ENCODE measurements around the gene TMC7. TPM values are rescaled to one million over a fixed set of nuclear protein-coding genes. Genes with fewer than 3 reads are reported as not detected.

Gene TMC7
- total and polyA plus RNA-seq, 2 experiments from 2014 or later: 0.54 to 1.4 TPM

GRCh38 chr16:19083670-19084069 lies 99.9 kb downstream of the TMC7 start:
- 0 out of 2 replicates have a peak, but pooled peaks cover 4% of the 10 kb centered on the region for H3K4me1 ChIP-seq (ENCODE audit: insufficient read depth)
- H3K79me2 ChIP-seq (ENCODE audit: insufficient read depth): no peaks in the 10 kb centered on the region
- H3K36me3 ChIP-seq (ENCODE audit: low read depth): 0 out of 2 replicates have a peak, but pooled peaks cover 3% of the 10 kb centered on the region
- no peak overlapping the region for H3K4me2 ChIP-seq (ENCODE audit: unreplicated experiment)
- TF ChIP-seq EZH2phosphoT487 (IDR thresholded peaks at IDR 0.05; ENCODE audit: insufficient read depth, low read depth): no peak
- TF ChIP-seq EZH2 (IDR thresholded peaks at IDR 0.05; ENCODE audit: insufficient read depth, poor library complexity, severe bottlenecking): no peak
- 100% methylated on average over 1 of the region's 1 CpG for WGBS, 2 experiments (ENCODE audit: low coverage in 1 of 2, low lambda C conversion rate in 2 of 2, missing lambda C conversion rate in 2 of 2)
- H3K27ac ChIP-seq: no peak overlapping the region
- no peak overlapping the region for H3K4me3 ChIP-seq
- H2AFZ ChIP-seq: no peak overlapping the region
- H3K9me2 ChIP-seq (ENCODE audit: insufficient read depth): no peaks in the 10 kb centered on the region
- H3F3A ChIP-seq (ENCODE audit: insufficient read depth): no peaks in the 10 kb centered on the region
- H3K9ac ChIP-seq: no peak overlapping the region
- no peak for DNase-seq
- H3K9me3 ChIP-seq (ENCODE audit: low read depth): no peaks in the 10 kb centered on the region
- no peaks in the 10 kb centered on the region for H4K20me1 ChIP-seq (ENCODE audit: insufficient read depth)
- H3K27me3 ChIP-seq (replicated peaks; ENCODE audit: insufficient read depth): no peaks in the 10 kb centered on the region
- in situ Hi-C loops (cut with MboI): loop anchor here (10.0 to 25.0 kb wide), 4 partner anchors 91 to 429 kb away; partner anchors contain the start of genes CCP110 and GDE1

DNA sequence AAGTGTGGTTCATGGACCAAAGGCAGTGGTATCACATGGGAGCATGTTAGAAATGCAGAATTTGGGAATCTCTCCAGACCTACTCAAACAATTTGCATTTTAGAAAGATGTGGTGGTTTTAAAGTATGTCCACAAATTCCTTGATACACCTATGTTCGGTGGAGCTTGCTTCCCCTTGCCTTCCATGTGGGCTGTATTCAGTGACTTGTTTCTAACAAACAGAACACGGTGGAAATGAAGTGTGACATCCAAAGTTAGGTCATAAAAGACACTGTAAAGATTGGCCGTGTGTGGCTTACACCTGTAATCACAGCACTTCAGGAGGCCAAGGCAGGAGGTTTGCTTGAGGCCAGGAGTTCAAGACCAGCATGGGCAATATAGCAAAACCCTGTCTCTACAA lies 100.4 kb downstream of the TMC7 start:
- H3K9ac ChIP-seq: no peak overlapping the region
- TF ChIP-seq EZH2phosphoT487 (IDR thresholded peaks at IDR 0.05; ENCODE audit: insufficient read depth, low read depth) (no peak), EZH2 (IDR thresholded peaks at IDR 0.05; ENCODE audit: insufficient read depth, poor library complexity, severe bottlenecking) (no peak)
- 0 out of 2 replicates have a peak, but pooled peaks cover 4% of the 10 kb centered on the region for H3K4me1 ChIP-seq (ENCODE audit: insufficient read depth)
- H3K27ac ChIP-seq: no peak overlapping the region
- H3F3A ChIP-seq (ENCODE audit: insufficient read depth): no peaks in the 10 kb centered on the region
- H3K79me2 ChIP-seq (ENCODE audit: insufficient read depth): no peaks in the 10 kb centered on the region
- H4K20me1 ChIP-seq (ENCODE audit: insufficient read depth): no peaks in the 10 kb centered on the region
- in situ Hi-C loops (cut with MboI): loop anchor here (10.0 to 25.0 kb wide), 4 partner anchors 91 to 428 kb away; partner anchors contain the start of genes CCP110 and GDE1
- H3K4me3 ChIP-seq: no peak overlapping the region
- H3K9me2 ChIP-seq (ENCODE audit: insufficient read depth): no peaks in the 10 kb centered on the region
- 75 to 80% methylated on average over 3 of the region's 3 CpGs for WGBS, 2 experiments (ENCODE audit: low coverage in 1 of 2, low lambda C conversion rate in 2 of 2, missing lambda C conversion rate in 2 of 2)
- H3K36me3 ChIP-seq (ENCODE audit: low read depth): 0 out of 2 replicates have a peak, but pooled peaks cover 3% of the 10 kb centered on the region
- H3K27me3 ChIP-seq (replicated peaks; ENCODE audit: insufficient read depth): no peaks in the 10 kb centered on the region
- DNase-seq: no peak
- H3K9me3 ChIP-seq (ENCODE audit: low read depth): no peaks in the 10 kb centered on the region
- H2AFZ ChIP-seq: no peak overlapping the region
- H3K4me2 ChIP-seq (ENCODE audit: unreplicated experiment): no peak overlapping the region

DNA sequence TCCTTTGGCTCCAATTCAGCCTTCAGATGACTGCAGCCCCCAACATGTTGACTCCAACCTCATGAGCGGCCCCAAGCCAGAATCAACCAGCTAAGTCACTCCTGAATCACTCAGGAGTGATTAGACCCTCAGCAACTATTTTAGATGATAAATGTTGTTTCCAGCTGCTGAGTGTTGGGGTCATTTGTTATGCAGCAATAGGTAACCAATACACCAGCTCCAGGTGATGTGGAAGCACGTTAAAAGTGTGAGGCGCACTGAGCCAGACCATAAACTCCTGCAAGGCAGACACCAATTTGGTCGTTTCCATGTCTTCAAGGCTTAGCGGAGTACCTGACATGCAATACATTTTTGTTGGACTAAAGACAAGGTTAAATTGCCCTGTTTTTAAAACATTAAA lies 101.1 kb downstream of the TMC7 start:
- H3K9me3 ChIP-seq (ENCODE audit: low read depth): no peaks in the 10 kb centered on the region
- no peak overlapping the region for H3K9ac ChIP-seq
- H3F3A ChIP-seq (ENCODE audit: insufficient read depth): no peaks in the 10 kb centered on the region
- no peak overlapping the region for H3K4me3 ChIP-seq
- no peak for DNase-seq
- H3K27me3 ChIP-seq (replicated peaks; ENCODE audit: insufficient read depth): no peaks in the 10 kb centered on the region
- in situ Hi-C loops (cut with MboI): loop anchor here (10.0 to 25.0 kb wide), 4 partner anchors 90 to 427 kb away; partner anchors contain the start of genes CCP110 and GDE1
- 81 to 87% methylated on average over 5 of the region's 5 CpGs for WGBS, 2 experiments (ENCODE audit: low coverage in 1 of 2, low lambda C conversion rate in 2 of 2, missing lambda C conversion rate in 2 of 2)
- H3K4me2 ChIP-seq (ENCODE audit: unreplicated experiment): no peak overlapping the region
- 0 out of 2 replicates have a peak, but pooled peaks cover 4% of the 10 kb centered on the region for H3K4me1 ChIP-seq (ENCODE audit: insufficient read depth)
- H4K20me1 ChIP-seq (ENCODE audit: insufficient read depth): no peaks in the 10 kb centered on the region
- no peaks in the 10 kb centered on the region for H3K9me2 ChIP-seq (ENCODE audit: insufficient read depth)
- 0 out of 2 replicates have a peak, but pooled peaks cover 3% of the 10 kb centered on the region for H3K36me3 ChIP-seq (ENCODE audit: low read depth)
- no peak for TF ChIP-seq EZH2phosphoT487 (IDR thresholded peaks at IDR 0.05; ENCODE audit: insufficient read depth, low read depth)
- TF ChIP-seq EZH2 (IDR thresholded peaks at IDR 0.05; ENCODE audit: insufficient read depth, poor library complexity, severe bottlenecking): no peak
- no peak overlapping the region for H2AFZ ChIP-seq
- H3K79me2 ChIP-seq (ENCODE audit: insufficient read depth): no peaks in the 10 kb centered on the region
- H3K27ac ChIP-seq: no peak overlapping the region

DNA sequence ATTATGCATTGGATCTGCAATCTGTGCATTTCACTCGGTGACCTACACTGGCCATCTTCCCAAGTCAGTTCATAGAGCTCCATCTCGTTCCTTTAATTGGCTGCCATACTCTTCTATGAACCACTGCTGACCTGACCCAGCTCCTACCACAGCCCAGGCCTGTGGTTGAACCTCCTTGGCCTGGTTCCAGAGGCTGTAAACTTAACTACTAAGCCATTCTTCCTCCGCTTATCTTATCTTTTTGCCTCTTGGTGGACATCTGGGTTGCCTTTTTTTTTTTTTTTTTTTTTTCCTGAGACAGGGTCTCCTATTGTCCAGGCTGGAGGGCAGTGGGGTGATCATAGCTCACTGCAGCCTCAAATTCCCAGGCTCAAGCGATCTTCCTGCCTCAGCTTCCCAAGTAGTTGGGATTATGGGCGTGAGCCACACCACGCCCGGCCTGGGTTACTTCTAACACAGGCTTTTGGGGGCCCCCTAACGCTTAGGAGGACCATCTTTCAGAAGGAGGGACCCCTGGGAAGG lies 102.0 kb downstream of the TMC7 start:
- Histone ChIP-seq H3K27me3 (replicated peaks; ENCODE audit: insufficient read depth) (no peaks in the 10 kb centered on the region), H2AFZ (peak overlapping the region; percentile 87), H3K4me3 (peak overlapping the region; percentile 81; the same call in 1 of the 2 replicates), H3K4me2 (ENCODE audit: unreplicated experiment) (peak overlapping the region; percentile 95), H3K9me3 (ENCODE audit: low read depth) (no peaks in the 10 kb centered on the region), H3K9ac (peak overlapping the region; percentile 79; the same call in 1 of the 2 replicates), H3K4me1 (ENCODE audit: insufficient read depth) (0 out of 2 replicates have a peak, but pooled peaks cover 4% of the 10 kb centered on the region), H3K9me2 (ENCODE audit: insufficient read depth) (no peaks in the 10 kb centered on the region), H4K20me1 (ENCODE audit: insufficient read depth) (no peaks in the 10 kb centered on the region), H3K79me2 (ENCODE audit: insufficient read depth) (no peaks in the 10 kb centered on the region), H3K27ac (no peak overlapping the region), H3F3A (ENCODE audit: insufficient read depth) (no peaks in the 10 kb centered on the region), H3K36me3 (ENCODE audit: low read depth) (0 out of 2 replicates have a peak, but pooled peaks cover 3% of the 10 kb centered on the region)
- TF ChIP-seq EZH2phosphoT487 (IDR thresholded peaks at IDR 0.05; ENCODE audit: insufficient read depth, low read depth) (no peak), EZH2 (IDR thresholded peaks at IDR 0.05; ENCODE audit: insufficient read depth, poor library complexity, severe bottlenecking) (no peak)
- in situ Hi-C loops (cut with MboI): loop anchor here (10.0 to 25.0 kb wide), 4 partner anchors 89 to 427 kb away; partner anchors contain the start of genes CCP110 and GDE1
- DNase-seq: peak; percentile 23
- WGBS, 2 experiments (ENCODE audit: low coverage in 1 of 2, low lambda C conversion rate in 2 of 2, missing lambda C conversion rate in 2 of 2): 42 to 46% methylated on average over 8 of the region's 8 CpGs

Measured in GM23248 (cell line).